CD4-positive, alpha-beta T cell treated with Interleukin-1 beta for 1 hour (primary cell): ENCODE measurements around the gene PKN2.
"Not testable (repeated sequence)": the region's sequence is repeated elsewhere in the genome, so short reads cannot be mapped to it uniquely, and the experiment has no call there.

Source experiments
- DNase-seq, 2 donors: peaks; one replicate each; pipeline ENCODE4 v3.0.0-alpha.2; 2020 to 2022

The PKN2 gene

DNA sequence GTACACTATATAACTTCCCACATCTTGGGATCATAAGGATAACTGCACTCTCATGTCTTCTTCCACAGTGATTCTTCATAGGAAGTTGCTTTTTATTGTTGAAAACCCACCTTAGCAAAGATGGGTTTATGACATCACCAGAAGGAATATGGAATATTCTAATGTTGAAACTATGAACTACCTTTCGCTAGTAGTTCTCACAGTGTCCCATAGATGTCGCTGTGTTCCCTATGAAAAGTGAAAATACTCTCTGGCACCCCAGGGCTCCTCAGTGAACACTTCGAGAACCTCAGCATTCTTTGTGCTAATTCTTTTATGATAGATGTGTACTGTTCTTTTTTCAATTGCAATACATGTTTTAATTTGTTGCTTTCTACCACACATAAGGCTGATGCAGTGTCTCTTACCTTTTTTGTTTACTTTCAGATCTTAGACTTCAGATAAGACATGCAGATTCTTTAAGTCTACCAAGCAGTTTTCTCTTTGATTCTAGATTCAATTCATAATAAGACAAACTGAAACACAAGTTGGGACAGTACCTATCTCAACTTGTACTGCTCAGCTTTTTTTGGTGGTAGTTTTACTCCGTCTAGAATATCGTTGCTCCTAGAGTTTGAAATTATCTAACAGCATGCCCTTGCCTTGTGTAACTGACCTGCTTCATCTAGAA is 116.4 kb downstream of the PKN2 start:
- DNase-seq: peak in 1 of 2 donors; percentile 58

DNA sequence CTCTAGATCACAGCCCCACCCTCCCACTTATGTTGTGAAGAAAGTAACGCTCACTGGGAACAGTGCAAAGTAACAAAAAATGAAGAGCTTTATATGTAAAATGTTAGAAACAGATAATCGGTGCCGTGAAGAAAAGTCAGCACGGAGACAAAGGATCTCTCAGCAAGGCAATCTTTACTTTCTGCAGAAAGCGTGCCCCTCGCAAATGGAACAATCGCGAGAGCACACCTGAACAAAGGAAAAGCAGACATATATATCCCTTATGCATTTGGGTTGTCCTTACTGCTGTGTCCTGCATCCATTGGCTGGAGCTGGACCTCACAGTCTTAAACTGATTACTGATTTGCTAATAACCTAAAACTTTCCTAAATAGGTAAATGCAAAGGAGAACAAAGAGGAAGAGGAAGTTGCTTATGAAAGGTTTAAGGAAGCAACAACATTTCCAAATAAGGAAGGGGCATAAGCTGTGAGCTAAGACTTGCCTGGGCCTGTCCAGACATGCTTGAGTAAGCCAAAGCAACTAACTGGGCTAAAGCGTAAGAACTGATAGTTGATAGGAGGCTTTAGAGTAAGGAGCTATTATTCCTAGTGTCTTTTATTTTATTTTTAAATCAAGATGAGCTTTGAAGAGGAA is 117.6 kb downstream of the PKN2 start:
- DNase-seq: no peak

DNA sequence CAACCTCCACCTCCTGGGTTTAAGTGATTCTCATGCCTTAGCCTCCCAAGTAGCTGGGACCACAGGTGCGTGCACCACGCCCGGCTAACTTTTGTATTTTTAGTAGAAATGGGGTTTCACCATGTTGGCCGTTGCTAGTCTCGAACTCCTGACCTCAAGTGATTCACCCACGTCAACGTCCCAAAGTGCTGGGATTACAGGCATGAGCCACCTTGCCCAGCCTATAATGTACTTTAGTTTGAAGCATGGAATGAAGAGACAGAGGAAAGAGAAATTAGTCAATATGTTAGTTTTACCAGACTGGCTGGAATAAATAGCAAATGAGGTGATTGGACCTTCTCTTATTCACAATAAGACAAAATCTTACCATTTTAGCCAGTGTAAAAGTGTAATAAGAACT is 118.3 kb downstream of the PKN2 start:
- DNase-seq: no peak

DNA sequence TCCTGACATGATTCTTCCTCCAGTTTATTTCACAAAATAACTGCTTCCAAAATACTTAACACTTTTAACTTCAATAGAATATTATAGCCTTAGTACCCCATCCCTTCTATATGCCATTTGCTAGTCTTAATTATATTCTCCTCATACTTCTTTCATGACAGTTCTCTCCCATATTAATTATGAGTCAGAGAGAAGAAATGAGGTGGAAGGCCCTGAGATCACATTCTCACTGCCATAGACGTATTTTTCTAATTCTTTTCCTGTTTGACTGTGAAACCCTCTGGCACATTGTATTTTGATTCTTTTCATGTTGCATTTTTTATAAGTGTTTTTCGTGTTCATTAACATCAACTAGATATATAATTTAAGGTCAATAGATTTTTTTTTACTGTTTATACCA is 118.9 kb downstream of the PKN2 start:
- DNase-seq: no peak

DNA sequence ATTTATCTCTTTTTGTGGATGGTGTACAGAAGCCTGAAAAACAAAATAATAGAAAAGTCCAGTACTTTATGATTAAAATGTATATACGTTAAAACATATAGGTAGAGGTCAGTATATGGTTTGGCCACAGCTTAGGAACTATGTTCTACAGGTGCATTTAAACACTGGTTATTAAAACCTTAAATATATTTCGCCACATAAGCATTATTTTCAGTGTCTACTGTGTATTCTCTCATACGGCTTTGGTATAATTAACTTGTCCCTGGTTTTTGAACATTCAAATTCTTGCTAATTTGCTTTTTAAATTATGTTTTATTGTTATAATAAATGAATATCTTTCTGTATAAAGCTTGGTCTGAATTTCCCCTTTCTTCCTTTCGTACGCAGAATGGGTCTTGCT is 119.4 kb downstream of the PKN2 start:
- no peak for DNase-seq

DNA sequence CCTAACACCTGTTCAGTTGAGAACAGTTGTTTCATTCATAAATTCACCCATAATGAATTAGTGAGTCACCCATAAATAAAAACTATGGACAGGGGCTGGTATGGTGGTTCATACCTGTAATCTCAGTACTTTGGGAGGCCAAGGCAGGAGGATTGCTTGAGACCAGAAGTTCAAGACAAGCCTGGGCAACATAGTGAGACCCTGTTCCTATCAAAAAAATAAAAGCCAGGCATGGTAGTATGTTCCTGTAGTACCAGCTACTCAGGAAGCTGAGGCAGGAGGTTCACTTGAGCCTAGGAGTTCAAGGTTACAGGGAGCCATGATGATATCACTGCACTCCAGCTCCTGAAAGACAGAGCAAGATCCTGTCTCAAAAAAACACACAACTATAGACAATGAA is 128.3 kb downstream of the PKN2 start:
- DNase-seq: no peak

DNA sequence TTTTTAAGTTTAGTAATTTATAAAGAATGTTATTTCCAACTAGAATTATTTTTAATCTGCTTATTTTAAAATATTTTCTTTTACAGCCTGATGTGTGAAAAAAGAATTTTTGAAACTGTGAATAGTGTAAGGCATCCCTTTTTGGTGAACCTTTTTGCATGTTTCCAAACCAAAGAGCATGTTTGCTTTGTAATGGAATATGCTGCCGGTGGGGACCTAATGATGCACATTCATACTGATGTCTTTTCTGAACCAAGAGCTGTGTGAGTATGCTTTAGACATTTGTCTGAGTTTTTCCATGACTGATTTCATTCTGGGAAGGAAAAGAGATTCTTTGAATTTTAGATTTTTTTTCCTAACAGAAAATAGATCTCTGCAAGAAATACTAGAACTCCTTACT is 129.4 kb downstream of the PKN2 start:
- DNase-seq: no peak

DNA sequence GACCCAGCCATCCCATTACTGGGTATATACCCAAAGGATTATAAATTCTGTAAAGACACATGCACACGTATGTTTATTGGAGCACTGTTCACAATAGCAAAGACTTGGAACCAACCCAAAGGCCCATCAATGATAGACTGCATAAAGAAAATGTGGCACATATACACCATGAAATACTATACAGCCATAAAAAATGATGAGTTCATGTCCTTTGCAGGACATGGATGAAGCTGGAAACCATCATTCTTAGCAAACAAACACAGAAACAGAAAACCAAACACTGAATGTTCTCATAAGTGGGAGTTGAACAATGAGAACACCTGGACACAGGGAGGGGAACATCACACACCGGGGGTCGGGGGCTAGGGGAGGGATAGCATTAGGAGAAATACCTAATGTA is 135.6 kb downstream of the PKN2 start:
- DNase-seq: not testable (repeated sequence)

DNA sequence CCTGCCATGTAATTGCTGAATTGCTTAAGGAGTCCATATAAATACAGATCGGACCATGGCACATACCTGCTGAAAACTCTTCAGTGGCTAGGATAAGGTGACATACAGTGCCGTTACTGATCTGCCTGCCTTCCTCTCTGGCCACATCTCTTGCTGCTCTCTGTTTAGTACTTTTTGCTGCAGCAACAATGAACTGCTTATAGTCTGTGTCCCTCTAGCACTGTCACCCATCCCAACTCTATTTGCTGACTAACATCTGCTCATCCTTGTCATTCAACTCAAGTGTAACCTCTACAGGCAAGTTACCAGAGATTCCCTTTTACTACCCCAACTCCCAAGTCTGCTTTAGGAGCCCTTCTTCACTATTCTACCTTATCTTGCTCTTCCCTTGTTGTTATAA is 141.6 kb downstream of the PKN2 start:
- no peak for DNase-seq

DNA sequence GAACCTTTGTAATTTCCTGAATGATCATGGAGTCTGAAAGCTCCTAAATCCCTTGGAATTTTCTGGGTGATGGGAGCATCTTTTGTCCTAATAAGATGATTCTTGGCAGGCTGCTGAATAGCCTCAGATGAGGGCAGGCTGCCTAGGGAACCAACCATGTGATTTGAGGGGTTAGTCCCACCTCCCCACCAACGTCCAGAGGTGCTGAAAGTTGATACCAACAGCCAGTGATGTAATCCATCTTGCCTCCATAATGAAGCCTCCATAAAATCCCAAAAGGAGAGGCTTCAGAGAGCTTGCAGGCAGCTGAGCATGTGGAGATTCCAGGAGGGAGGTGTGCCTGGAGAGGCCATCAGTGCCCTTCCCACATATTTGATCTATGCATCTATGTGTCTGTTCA is 163.6 kb downstream of the PKN2 start:
- no peak for DNase-seq

DNA sequence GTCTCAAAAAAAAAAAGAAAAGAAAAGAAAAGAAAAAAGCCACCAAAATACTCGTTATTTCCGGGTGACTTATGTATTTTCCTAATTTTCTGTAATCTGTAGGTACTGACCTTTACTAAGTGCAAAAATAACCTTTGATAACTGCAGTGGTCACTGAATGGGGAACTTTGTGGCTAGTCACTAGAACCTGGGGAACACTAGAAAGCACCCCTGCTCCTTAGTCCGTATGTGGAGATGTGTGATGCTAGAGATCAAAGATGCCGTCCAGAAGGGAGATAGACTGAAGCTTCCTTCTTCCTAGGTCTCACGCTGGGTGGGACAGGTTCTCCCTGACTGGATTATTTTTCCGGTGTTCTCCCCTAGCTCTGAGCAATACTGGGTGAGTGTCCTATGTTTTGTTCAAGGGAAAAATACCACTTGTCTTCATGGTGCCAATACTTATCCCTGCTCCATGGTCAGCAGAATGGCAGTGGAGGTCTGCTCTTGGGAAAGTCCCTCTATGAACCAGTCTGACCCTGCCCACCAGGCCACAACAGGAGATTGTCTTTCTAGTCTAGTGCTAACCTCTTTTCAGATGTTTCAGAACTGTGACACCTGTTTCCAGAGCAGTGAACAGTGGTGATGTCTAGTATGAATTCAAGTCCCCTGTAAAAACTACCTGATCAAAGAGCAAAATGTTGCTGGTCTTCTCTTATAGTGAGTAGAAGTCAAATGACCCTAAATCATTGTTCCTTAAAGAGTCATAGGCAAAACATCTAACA is 167.4 kb downstream of the PKN2 start:
- DNase-seq: no peak

DNA sequence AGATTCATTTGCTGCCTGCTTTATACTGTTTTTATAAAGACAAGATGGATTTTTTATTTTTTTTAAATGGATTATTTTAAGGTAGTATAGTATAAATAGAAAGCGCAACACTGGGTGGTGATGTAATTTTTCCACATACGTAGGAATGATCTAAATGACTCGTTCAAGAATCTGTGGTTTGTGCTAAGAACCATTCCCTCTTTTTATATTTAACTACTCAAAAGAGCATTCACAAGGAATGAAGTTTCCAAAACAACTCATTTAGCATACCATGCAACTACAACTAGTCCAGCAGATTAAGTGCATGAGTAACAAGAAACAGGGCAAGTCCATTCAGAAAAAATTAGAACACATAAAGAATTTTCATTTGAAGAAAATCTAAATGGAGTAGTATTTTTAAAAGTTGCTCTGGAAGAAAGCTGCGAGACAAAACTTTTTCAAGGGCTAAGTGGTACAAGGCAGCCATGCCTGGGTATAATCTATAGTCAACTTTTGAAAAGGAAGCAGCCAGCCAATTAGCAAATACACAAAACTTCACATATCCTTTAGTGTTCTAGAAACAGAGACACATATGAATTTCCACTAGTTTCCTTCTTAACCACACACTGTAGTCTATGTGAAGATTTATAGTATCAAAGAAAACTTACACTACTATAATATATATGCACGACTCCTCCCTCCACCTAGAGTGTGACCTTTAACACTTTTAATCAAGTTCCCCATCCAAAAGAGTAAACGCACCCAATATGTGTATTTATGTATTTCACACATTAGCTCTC is 183.9 kb downstream of the PKN2 start:
- no peak for DNase-seq

DNA sequence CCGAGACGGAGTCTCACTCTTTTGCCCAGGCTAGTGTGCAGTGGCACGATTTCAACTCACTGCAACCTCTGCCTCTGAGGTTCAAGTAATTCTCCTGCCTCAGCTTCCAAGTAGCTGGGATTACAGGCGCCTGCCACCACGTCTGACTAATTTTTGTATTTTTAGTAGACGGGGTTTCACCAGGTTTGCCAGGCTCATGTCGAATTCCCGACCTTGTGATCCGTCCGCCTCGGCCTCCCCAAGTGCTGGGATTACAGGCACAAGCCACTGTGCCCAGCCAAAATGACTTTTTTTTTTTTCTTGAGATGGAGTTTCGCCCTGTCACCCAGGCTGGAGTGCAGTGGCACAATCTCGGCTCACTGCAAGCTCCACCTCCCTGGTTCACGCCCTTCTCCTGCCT is 185.6 kb downstream of the PKN2 start:
- not testable (repeated sequence) for DNase-seq

DNA sequence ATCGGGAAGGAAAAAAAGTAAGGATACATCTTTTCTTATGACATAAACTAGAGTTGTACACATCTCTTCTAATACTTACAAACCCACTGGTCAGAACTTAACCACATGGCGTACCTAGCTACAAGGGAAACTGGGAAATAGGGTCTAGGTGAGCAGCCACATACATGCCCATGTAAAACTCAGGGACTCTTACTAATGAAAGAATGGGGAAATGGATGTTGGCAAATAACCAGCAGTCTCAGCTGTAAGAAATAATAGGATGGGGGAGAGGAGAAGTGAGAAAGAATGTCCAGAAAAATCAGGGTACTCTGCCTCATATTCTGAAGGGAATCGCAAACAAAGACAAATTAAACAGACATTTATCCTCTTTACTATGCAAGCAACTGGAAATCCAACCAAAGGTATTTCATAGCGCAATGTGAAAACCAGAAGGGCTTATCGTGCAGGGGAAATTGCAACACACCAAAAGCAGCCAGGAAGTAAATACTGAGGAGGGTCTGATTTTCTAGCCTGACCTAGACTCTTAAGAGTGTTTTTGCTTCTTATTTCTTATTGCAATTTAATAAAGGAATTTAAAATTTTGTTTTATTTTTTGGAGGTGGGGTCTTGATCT is 189.8 kb downstream of the PKN2 start:
- no peak for DNase-seq

DNA sequence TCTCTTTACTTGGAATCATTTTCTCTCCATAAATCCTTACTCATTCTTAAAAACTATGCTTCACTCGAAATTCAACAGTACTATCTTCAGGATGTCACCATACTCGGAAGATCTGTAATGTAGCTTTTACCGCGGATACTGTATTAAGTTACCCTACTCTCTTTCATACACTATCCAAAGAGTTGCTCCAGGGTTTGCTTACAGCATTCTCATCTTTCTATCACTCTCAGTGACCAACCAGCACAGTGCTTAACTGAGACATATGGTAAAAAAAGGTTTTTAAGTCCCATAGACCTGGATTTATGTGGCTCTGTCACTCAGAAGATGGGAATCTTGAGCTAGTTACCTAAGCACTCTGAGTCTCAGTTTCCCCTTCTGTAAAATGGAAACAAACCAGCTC is 191.5 kb downstream of the PKN2 start:
- DNase-seq: no peak

DNA sequence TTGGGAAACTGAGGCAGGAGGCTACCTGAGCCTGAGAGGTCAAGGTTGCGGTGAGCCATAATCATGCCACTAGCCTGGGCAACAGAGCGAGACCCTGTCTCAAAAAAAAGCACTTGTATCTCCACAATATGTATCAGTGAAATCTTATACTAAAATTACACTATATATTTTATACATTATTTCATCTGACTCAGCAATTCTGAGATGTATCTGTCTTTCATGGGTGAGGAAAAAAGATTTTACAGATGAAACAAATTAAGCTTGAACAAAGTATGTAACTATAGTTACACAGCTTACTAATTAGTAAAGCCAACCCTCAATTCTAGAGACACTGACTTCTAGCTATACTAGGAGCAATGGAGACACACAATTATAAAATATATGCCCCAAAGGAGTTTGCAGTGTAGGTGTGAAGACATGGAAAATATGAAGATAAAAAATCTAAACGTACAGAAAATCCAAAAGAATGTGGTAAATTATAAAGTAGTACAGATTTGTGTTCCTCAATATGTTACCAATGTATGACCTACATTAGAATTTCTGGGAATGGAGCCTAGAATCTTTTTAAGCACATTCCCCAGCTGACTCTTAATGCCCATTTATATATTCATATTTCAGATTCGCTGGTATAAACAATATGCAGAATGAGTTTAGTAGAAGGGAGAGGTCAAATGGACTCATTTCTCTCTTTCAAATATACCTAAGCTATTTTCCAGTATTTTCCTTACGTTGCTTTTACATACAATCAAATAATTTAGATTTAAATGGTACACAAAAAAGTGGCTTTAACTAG is 192.7 kb downstream of the PKN2 start:
- no peak for DNase-seq

DNA sequence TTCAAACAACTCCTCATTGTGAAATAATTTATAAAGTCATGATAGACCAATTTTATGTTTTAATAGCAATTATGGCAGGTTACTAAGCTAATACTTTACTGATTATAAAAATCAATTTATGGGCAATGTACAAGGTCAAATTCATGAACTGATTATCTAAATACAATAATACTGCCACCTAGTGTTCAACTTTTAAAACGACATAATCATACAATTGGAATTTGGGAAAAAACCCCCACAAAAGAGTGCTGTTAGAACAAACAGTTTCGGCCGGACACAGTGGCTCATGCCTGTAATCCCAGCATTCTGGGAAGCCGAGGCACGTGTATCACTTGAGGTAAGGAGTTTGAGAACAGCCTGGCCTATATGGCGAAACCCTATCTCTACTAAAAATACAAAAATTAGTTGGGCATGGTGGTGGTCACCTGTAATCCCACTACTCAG is 193.3 kb downstream of the PKN2 start:
- no peak for DNase-seq

DNA sequence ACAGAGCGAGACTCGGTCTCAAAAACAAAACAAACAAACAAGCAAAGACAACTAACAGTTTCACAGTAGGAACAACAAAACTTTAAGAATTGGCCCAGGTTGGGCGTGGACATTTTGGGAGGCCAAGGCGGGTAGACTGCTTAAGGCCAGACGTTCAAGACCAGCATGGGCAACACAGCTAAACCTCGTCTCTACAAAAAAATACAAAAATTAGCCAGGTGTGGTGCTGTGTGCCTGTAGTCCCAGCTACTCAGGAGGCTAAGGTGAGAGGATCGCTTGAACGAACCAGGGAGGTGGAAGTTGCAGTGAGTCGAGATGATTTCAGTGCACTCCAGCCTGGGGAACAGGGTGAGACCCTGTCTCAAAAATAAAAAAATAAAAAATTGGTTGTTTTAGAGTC is 193.8 kb downstream of the PKN2 start:
- DNase-seq: no peak

DNA sequence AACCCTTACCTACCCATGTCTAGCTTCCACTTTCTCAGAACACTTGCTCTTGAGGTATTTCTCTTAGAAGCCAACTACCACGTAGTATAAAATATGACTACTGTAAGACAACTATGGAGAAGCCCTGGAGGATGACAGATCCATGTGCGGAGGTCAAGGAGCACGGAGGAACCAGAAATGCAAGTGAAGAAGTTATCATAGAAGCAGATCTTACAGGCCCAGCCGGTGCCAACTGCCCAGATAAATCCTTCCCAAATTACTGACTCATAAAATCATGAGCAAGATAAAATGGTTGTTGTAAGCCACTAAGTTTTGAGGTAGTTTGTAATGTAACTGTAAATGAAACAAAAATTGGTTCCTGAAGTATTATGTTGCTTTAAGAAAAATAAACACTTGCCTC is 194.7 kb downstream of the PKN2 start:
- no peak for DNase-seq

DNA sequence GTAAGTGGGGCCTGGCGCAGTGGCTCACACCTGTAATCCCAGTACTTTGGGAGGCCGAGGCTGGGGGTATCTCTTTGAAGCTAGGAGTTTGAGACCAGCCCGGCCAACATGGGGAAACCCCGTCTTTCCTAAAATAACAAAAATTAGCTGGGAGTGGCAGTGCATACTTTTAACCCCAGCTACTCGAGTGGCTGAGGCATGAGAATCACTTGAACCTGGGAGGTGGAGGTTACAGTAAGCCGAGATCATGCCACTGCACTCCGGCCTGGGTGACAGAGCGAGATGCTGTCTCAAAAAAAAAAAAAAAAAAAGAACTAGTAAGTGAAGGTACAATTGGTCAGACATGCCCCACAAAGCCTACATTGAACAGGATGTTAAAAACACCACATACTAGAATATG is 196.6 kb downstream of the PKN2 start:
- not testable (repeated sequence) for DNase-seq

DNA sequence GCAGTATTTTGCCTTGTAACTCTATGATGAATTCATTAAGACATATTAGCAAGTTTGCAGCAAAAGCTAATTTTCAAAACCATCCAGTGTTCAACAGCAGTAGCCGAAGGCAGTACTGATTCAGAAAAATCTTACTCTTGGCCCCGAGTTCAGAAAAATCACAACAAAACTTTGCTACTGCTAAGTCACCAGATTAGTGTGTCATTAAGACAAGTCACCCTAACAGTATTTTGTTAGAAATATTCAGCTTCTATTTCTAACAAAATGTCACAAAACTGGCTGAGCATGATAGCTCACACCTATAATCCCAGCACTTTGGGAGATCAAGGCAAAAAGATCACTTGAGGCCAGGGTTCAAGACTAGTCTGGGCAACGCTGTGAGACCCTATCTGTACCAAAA is 199.1 kb downstream of the PKN2 start:
- DNase-seq: no peak
